Stomach (tissue), 4 donors: ENCODE results near the gene SMCR8.

Experiments
- CTCF ChIP-seq, 7 experiments: fragments of 450-650 bp in 4 of 7; fragments of 200-600 bp in 3 of 7; sonication (generic) in 3 of 7; IDR thresholded peaks; one replicate each; pipeline ENCODE4 v1.5.1; 2016 to 2019; ENCODE audit warnings: antibody characterized with exemption in 7 of 7, control low read depth in 2 of 7, mild to moderate bottlenecking in 1 of 7
- EP300 ChIP-seq: sonication (generic); formaldehyde crosslinking; IDR thresholded peaks from one replicate; pipeline ENCODE4 v1.6.1; 2017; ENCODE audit warnings: antibody characterized with exemption
- POLR2A ChIP-seq, 4 donors: fragments of 450-650 bp; IDR thresholded peaks; one replicate each; pipeline ENCODE4 v1.6.1; 2016; ENCODE audit warnings: antibody characterized with exemption in 4 of 4, control low read depth in 2 of 4, mild to moderate bottlenecking in 1 of 4, moderate library complexity in 1 of 4
- POLR2AphosphoS5 ChIP-seq, 3 donors: sonication (generic); formaldehyde crosslinking; IDR thresholded peaks; one replicate each; pipeline ENCODE4 v1.6.1; 2016; ENCODE audit warnings: antibody characterized with exemption in 3 of 3

- TF ChIP-seq POLR2AphosphoS5 (IDR thresholded peaks at IDR 0.05) (no peak), CTCF (IDR thresholded peaks at IDR 0.05) (no peak), POLR2A (IDR thresholded peaks at IDR 0.05) (no peak), EP300 (no peak)
Observed at GRCh38 chr17:18353541-18353940, 38.4 kb downstream of the SMCR8 start.
